GM21619 (cell line): Measurements from ENCODE around the gene TMEM40.
"Not testable (repeated sequence)": the region's sequence is repeated elsewhere in the genome, so short reads cannot be mapped to it uniquely, and the experiment has no call there.

Experiments used
- ATAC-seq: cut with Tn5 transposase; IDR thresholded peaks from one replicate; pipeline ENCODE4 v1.9.1; 2021; ENCODE audit not compliant: unreplicated experiment

Gene TMEM40

GRCh38 chr3:12777171-12777570, 18.1 kb upstream of the TMEM40 start:
- ATAC-seq: no peak

GRCh38 chr3:12775970-12776369, 16.9 kb upstream of the TMEM40 start:
- ATAC-seq: not testable (repeated sequence)

- ATAC-seq: no peak
Observed at GRCh38 chr3:12775226-12775625, 16.2 kb upstream of the TMEM40 start.

- no peak for ATAC-seq
Observed at GRCh38 chr3:12774619-12775018, 15.6 kb upstream of the TMEM40 start.

- no peak for ATAC-seq
Observed at GRCh38 chr3:12773710-12774086, 14.6 kb upstream of the TMEM40 start.

GRCh38 chr3:12773030-12773709, 14.1 kb upstream of the TMEM40 start:
- no peak for ATAC-seq

- ATAC-seq: no peak
Observed at GRCh38 chr3:12772462-12772861, 13.4 kb upstream of the TMEM40 start.

GRCh38 chr3:12771236-12771635, 12.2 kb upstream of the TMEM40 start:
- no peak for ATAC-seq

GRCh38 chr3:12769761-12770160, 10.7 kb upstream of the TMEM40 start:
- ATAC-seq: no peak

- no peak for ATAC-seq
Observed at GRCh38 chr3:12768579-12769527, 9.8 kb upstream of the TMEM40 start.

GRCh38 chr3:12766541-12766940, 7.5 kb upstream of the TMEM40 start:
- ATAC-seq: no peak

- ATAC-seq: no peak
Observed at GRCh38 chr3:12764171-12764776, 5.2 kb upstream of the TMEM40 start.

- no peak for ATAC-seq
Observed at GRCh38 chr3:12759693-12760565, 870 bp upstream of the TMEM40 start.

- no peak for ATAC-seq
Observed at GRCh38 chr3:12758025-12758781, 856 bp downstream of the TMEM40 start.

GRCh38 chr3:12756635-12757034, 2.4 kb downstream of the TMEM40 start:
- no peak for ATAC-seq

- ATAC-seq: no peak
Observed at GRCh38 chr3:12756175-12756574, 2.9 kb downstream of the TMEM40 start.

GRCh38 chr3:12755754-12756153, 3.3 kb downstream of the TMEM40 start:
- ATAC-seq: no peak

- ATAC-seq: no peak
Observed at GRCh38 chr3:12754313-12754712, 4.7 kb downstream of the TMEM40 start.

- no peak for ATAC-seq
Observed at GRCh38 chr3:12753275-12754028, 5.6 kb downstream of the TMEM40 start.
